Measurements from ENCODE around the gene VWA1.

VWA1 gene

DNA sequence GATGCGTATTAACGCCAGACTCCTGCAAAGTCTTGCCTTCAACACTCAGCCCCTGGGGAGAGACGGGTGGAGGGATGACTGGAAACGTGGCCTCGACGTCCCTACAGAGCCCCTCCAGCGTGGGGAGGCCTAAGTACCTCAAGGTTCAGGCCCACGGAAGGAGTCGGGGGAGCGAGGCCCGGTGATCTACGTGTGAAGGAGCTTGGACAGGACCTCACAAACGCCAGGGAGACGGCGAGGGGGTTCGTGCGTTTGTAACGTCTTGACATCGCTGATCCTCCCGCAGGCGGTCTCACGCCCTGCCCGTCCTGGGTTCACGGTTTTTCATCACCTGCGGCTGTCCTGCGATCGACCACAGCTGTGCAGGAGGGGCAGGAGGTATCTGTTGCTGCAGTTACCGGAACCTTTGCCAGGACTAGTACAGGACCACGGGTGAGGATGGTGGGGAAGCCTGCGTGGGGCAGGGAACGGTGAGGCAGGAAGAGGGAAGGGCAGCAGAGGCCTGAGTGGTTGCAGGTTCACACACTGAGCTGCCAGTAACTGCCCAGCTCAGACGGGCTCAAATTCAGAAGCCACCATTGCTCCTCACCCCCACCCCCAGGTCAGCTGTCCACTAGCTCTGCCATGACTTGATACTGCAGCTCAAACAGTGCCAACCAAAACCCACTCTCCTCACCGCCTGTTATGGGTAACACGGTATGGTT is 35.5 kb upstream of the VWA1 start (continued):
- TF ChIP-seq, protein P1, sequence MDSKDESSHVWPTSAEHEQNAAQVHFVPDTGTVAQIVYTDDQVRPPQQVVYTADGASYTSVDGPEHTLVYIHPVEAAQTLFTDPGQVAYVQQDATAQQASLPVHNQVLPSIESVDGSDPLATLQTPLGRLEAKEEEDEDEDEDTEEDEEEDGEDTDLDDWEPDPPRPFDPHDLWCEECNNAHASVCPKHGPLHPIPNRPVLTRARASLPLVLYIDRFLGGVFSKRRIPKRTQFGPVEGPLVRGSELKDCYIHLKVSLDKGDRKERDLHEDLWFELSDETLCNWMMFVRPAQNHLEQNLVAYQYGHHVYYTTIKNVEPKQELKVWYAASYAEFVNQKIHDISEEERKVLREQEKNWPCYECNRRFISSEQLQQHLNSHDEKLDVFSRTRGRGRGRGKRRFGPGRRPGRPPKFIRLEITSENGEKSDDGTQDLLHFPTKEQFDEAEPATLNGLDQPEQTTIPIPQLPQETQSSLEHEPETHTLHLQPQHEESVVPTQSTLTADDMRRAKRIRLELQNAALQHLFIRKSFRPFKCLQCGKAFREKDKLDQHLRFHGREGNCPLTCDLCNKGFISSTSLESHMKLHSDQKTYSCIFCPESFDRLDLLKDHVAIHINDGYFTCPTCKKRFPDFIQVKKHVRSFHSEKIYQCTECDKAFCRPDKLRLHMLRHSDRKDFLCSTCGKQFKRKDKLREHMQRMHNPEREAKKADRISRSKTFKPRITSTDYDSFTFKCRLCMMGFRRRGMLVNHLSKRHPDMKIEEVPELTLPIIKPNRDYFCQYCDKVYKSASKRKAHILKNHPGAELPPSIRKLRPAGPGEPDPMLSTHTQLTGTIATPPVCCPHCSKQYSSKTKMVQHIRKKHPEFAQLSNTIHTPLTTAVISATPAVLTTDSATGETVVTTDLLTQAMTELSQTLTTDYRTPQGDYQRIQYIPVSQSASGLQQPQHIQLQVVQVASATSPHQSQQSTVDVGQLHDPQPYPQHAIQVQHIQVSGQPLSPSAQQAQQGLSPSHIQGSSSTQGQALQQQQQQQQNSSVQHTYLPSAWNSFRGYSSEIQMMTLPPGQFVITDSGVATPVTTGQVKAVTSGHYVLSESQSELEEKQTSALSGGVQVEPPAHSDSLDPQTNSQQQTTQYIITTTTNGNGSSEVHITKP (tag by site-specific recombination; IDR thresholded peaks at IDR 0.05): no peak
- TF ChIP-seq YY2 (tag by site-specific recombination; IDR thresholded peaks at IDR 0.05) (no peak), IKZF3 (tag by site-specific recombination; IDR thresholded peaks at IDR 0.05) (no peak)

GRCh38 chr1:1400576-1401456 is 34.7 kb upstream of the VWA1 start:
- Histone ChIP-seq H3K4me1 (ENCODE audit: control insufficient read depth, insufficient read depth, low read length) (no peaks in the 10 kb centered on the region), H3K9me3 (ENCODE audit: control insufficient read depth, insufficient read depth, low read depth, low read length) (no peaks in the 10 kb centered on the region), H3K27ac (ENCODE audit: extremely low read depth, low read depth, low read length) (peak overlapping the region; percentile 56; the same call in 1 of the 2 replicates), H3K36me3 (ENCODE audit: control insufficient read depth in 2 of 2, insufficient read depth in 1 of 2, low read length in 2 of 2) (peaks cover 22 to 84% of the 10 kb centered on the region in 2 experiments; a peak in 2 of 3 replicates), H3K4me3 (ENCODE audit: low read depth, low read length) (peak overlapping the region; percentile 63)
- POLR2A ChIA-PET: interaction anchor here (0.8 to 2.9 kb wide), 7 partner anchors 9 to 104 kb away, joined by 3 to 36 read pairs (median 4); partner anchors contain the start of gene AURKAIP1
- CTCF ChIA-PET: interaction anchor here (0.9 to 1.9 kb wide), 4 partner anchors 9 to 104 kb away, joined by 3 to 9 read pairs (median 4); no protein-coding TSS in a partner anchor
- TF ChIP-seq KLF8 (tag by site-specific recombination; IDR thresholded peaks at IDR 0.05) (no peak), GLIS1 (tag by site-specific recombination; IDR thresholded peaks at IDR 0.05) (0 out of 2 replicates have a peak, but pooled peaks have one; percentile 15), ZNF600 (tag by site-specific recombination; IDR thresholded peaks at IDR 0.05) (peak; percentile 36; the same call in 1 of the 2 replicates), ZNF473 (tag by site-specific recombination; IDR thresholded peaks at IDR 0.05) (no peak), ZNF623 (tag by site-specific recombination; IDR thresholded peaks at IDR 0.05) (no peak), ZNF121 (tag by site-specific recombination; IDR thresholded peaks at IDR 0.05) (no peak), KLF1 (tag by site-specific recombination; IDR thresholded peaks at IDR 0.05) (no peak), ZBTB21 (tag by site-specific recombination; IDR thresholded peaks at IDR 0.05) (no peak), ZNF660 (tag by site-specific recombination; IDR thresholded peaks at IDR 0.05) (no peak), SP2 (tag by site-specific recombination; IDR thresholded peaks at IDR 0.05) (peak; percentile 42), ZEB2 (tag by site-specific recombination; IDR thresholded peaks at IDR 0.05) (no peak), ZNF10 (tag by site-specific recombination; IDR thresholded peaks at IDR 0.05) (0 out of 2 replicates have a peak, but pooled peaks have one; percentile 61), GLIS2 (tag by site-specific recombination; IDR thresholded peaks at IDR 0.05) (peak; percentile 54; the same call in 1 of the 2 replicates)

GRCh38 chr1:1401457-1402010 is 34.0 kb upstream of the VWA1 start:
- peaks cover 26 to 84% of the 10 kb centered on the region in 2 experiments; a peak in 2 of 3 replicates for H3K36me3 ChIP-seq (ENCODE audit: control insufficient read depth in 2 of 2, insufficient read depth in 1 of 2, low read length in 2 of 2)
- no peaks in the 10 kb centered on the region for H3K4me1 ChIP-seq (ENCODE audit: control insufficient read depth, insufficient read depth, low read length)
- POLR2A ChIA-PET: interaction anchor here (0.8 to 2.5 kb wide), 6 partner anchors 13 to 135 kb away, joined by 3 to 7 read pairs (median 4); no protein-coding TSS in a partner anchor
- H3K9me3 ChIP-seq (ENCODE audit: control insufficient read depth, insufficient read depth, low read depth, low read length): no peaks in the 10 kb centered on the region
- no peak overlapping the region for H3K4me3 ChIP-seq (ENCODE audit: low read depth, low read length)
- H3K27ac ChIP-seq (ENCODE audit: extremely low read depth, low read depth, low read length): peak overlapping the region; percentile 56
- CTCF ChIA-PET: interaction anchor here (0.6 to 1.9 kb wide), 5 partner anchors 10 to 41 kb away, joined by 3 to 9 read pairs (median 3); no protein-coding TSS in a partner anchor
- no peak for TF ChIP-seq ZNF335 (tag by site-specific recombination; conservative IDR thresholded peaks at IDR 0.05)
- TF ChIP-seq ZNF433 (tag by site-specific recombination; IDR thresholded peaks at IDR 0.05; ENCODE audit: low read depth): no peak
- TF ChIP-seq REPIN1 (tag by site-specific recombination; IDR thresholded peaks at IDR 0.05; ENCODE audit: low read depth): no peak
- no peak for TF ChIP-seq HOXC10 (CRISPR knock-in tag; IDR thresholded peaks at IDR 0.05)
- TF ChIP-seq ZNF48 (tag by site-specific recombination; IDR thresholded peaks at IDR 0.05): no peak
- no peak for TF ChIP-seq ZNF175 (tag by site-specific recombination; IDR thresholded peaks at IDR 0.05)
- TF ChIP-seq CTCF (tag by site-specific recombination; IDR thresholded peaks at IDR 0.05): no peak
